HG02885 (cell line): Measurements from ENCODE around the gene DHX29.

ENCODE experiments used
- ATAC-seq: cut with Tn5 transposase; IDR thresholded peaks from one replicate; pipeline ENCODE4 v1.9.1; 2021; ENCODE audit warnings: mild to moderate bottlenecking; ENCODE audit not compliant: unreplicated experiment, poor library complexity

Gene DHX29

DNA sequence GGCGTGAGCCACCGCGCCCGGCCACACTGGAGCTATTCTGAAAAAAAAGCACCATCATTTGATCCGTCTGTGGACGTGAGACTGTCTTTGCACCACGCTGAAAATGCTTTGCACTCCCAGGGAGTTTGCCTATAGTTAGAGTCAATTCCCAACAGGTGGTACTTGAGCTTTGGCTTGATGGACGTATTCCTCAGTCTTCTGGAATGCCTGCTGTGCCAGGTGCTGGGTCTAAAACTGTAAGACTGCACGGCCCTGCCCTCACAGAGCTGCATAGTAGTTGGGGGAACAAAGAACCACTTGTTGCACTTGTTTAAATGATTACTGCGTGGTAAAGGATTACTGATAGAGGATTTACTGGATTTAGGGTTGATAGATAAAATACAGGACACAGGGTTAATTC is 70.7 kb downstream of the DHX29 start:
- no peak for ATAC-seq

DNA sequence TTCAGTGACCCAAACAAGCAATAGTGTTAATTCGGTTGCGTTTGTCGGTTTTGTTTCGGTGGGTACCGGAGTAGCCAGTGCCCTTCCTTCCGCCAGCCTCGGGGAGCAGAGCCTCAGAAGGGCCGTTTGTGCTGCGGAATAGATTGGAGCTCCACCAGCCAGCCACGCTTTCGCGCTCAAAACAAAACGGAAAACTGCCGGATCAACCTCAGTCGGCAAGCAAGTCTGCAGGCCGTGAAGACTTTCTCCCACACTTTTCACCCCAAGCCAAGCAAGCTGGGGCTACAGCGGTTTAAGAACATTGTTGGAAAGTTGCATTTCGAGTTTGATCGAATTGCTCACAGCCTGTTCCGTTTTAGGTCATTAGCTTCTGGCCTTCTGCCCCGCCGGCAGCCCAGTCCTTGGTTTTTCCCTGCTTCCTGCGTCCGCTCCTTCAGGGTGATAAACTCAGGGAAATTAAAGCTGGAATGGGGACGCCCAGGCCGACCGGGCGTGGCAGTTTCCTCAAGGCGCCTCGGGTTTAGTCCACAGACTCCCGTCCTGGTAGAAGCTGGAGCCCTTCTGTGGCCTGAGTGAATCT is 73.3 kb downstream of the DHX29 start:
- no peak for ATAC-seq

DNA sequence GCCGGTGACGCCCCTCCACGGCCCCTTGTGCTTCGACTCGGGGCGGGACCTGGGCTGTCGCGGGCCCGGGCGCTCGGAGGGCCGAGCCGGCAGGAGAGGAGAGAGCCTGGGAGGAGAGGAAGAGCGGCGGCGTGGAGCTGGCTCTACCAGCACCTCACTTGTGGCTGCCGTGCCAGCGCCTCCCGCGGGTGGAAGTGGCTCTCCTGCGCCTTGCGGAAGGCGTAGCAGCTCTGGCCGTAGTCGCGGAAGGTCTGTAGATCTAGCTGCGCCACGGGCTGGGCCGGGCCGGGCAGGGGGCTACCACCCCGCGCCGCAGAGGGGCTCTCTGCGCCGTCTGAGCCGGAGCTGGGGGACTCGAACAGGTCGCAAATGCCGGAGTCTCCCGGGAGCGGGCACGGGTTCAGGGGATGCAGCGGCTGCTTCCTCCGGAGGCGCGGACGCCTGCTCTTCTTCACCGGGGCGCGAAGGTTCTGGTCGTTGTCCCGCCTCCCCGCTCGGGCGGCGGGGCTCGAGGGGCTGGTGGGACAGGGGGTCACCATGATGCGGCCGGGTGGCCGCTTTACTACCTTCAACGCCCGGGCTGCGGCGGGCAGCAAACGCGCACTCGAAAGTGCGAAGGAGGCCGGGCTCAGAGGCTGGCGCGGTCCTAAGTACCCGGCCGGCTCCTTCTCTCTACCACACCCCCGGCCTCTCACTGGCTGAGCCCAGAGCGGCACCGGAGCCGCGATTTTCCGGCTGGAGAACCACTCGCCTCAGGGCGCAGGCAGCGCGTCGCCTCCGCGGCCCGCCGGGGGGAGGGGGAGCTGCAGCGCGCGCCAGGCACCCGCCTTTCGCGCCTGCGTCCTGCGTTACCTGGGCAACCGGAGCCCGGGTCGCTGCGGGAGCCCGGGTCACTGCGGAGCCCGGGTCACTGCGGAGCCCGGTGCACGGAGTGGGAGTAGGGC is 74.2 kb downstream of the DHX29 start, which contains the start of gene CCNO:
Gene CCNO (minus strand): TSS at position 624 of the 944 bp plus-strand sequence. CDS start 85 bp downstream, at position 539.
- ATAC-seq: peak; percentile 61

DNA sequence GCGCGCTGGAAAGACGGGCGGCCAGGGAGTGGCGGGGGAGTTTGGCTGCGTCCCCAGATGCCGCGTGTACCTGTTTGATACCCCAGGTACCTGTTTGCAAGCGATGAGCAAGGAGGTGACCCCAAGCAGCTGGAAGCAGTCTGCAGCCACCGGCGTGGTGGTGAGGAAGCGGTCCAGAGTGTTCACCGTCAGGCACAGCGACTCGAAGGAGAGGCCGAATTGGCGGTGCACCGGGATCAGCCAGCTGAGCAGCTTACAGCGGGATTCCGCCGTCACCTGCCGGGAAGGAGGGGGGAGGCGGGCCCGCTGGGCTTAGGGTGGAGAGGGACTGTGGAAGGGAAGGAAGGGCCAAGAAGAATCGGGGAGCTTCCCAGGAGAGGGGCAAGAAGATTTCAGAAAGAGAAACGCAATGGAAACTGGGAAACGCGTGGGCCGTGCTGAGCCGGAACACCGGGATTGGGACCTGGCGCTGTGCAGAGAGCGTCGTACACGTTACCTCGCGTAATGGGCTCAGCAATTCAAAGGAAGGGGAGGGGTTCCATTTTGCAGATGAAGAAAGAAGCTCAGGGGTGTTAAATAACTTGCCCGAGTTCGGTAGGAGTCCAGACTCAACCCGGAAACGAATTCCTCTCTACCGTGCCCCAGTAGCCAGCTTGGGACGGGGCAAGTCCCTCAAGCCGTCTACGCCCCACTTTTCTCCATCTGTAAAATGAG is 75.1 kb downstream of the DHX29 start:
- ATAC-seq: no peak

DNA sequence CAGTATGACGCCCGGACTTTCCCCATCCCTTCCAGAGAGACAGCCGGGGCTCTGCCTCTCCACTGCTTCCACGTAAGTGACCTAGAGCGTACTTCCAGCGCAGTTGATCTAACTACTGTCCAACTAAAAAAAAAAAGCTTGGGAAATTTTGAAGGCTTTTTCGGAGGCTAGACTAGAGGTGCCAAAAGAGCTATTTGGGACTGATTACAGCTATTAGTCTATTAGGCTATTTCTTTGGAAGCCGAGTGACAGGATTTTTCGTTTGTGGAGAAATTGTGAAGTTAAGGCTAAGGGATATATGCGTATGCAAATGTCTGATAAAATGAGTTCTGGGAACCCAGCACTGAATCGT is 75.6 kb downstream of the DHX29 start:
- ATAC-seq: no peak

DNA sequence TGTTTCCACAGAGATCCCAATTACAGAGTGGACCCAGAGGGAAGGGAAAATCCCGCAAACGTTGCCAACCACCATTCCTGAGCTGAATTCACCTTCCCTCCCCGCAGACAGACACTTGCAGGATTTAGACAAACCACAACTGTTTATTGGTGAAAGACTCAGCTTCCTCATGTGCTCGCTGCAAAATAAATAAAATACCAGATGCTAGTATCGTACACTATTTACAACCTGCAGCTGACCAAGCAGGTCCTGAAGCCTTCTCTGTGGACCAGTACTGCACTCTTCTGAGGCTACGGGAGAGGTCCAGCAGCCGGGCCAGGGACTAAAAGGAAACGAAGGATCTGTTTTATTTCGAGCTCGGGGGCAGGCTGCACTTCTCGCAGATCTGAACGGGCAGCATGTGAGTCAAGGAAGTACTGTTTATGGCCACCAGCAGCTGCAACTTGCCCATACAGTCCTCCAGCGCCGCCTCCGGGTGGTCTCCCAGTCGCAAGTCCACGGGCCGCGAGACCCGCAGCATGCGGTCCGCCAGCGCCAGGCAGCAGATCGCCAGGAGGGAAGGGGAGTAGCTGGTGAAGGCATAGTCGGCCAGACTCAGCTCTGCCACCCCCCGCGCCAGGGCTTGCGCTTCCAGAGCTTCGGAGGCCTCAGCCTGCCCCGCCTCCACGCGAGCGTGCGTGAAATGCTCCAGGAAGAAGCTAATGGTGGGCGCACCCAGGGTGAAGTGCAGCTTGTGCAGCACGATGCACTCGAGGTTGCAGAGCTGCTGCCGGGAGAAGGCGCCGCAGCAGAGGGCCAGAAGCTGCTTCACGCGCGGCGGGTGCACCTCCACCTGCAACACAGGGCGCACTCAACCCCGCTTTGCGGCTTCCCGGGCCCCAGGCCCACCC is 76.2 kb downstream of the DHX29 start:
- no peak for ATAC-seq

DNA sequence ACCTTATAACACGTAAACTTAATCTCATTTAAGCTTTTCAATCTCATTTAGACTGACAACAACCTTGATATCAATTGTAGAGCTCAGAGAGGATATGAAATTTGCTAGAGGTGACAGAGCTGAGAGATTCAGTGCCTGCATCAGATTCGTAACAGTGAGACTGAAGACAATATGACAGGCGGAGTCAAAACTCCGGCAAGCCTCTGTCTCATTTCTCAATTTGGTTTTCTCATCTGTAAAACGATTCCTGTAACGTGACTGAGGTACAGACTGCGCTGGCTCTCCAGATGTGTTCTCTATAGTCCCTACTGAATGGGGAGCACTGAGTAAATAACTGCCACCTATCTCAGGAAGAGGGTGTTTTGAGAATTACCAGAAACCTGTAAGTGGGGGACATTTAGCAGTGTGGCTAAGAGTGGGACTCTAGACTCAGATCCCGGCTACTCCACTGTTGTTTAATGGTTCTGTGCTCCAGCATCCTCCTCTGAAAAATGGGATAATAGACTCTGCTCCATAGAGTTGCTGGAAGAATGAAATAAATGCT is 77.3 kb downstream of the DHX29 start:
- no peak for ATAC-seq

DNA sequence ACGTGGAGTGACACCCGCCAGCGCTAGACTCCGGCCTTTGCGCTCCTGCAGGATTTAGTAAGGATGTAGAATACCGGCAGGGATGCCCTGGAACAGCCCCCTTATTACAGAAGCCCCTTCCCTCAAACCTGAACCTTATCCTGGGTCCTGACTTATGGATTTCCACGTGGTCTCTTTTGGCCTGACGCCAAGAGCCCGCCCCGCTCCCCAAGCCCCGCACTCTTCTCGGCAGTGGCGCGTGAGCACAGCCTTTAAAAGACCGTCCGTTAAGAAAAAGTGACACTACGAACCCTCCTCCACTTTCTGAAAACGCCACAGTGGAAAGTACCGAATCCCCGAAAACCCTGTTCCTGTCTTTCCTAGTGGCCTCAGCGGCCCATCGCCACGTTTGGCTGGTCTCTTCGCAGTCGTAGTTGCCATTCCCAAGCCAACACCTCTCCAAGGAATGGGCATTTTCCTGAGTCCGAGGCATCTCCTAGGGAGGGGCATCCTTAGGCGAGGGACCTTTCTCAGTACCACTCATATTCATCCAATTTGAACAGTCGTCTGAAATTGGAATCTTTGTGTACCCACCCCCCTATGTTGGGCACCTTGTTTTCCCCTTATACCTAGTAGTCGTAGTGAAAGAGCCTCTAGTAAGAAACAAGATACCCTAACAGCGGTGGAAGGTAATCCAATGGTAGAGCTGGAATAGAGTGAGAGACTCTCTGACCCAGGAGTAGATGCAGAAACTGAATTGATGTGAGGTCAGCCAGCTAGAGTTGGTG is 79.6 kb downstream of the DHX29 start:
- no peak for ATAC-seq

DNA sequence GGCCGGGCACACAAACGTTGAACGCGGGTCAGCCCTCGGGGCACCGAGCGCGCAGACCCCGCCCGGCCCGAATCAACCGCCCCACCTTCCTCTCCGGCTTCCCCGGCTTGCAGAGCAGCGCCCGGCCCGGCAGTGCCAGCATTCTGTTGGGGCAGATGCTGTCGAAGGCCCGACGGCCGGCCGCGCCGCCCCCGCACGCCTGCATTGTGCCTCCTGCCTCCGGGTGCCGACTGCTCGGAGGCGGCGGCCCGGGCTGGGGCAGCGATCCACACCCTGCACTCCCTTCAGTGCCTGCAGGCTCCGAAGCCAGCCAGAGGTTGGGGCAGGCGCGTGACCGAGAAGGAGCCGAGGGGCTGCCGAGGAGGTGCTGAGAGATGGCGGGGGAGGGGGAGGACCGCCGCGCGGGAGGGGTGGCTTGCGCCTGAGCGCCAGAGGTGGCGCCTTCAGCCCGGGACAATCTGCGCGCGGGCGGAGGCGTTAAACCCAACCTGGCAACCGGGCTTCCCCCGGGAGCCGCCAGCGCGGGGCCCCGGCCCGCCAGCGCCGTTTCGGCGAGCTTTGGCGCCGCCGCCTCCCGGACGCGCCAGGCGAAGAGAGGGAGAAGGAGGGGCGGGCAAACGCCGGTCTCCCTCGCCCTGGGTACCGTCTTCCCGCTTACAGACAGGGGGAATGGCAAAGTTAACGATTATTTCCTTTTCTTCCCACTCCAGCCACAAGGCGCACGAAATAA is 80.4 kb downstream of the DHX29 start, which contains the start of gene MCIDAS:
Gene MCIDAS (minus strand): TSS at position 382 of the 730 bp plus-strand sequence. CDS start 177 bp downstream, at position 205.
- peak; percentile 43 for ATAC-seq

DNA sequence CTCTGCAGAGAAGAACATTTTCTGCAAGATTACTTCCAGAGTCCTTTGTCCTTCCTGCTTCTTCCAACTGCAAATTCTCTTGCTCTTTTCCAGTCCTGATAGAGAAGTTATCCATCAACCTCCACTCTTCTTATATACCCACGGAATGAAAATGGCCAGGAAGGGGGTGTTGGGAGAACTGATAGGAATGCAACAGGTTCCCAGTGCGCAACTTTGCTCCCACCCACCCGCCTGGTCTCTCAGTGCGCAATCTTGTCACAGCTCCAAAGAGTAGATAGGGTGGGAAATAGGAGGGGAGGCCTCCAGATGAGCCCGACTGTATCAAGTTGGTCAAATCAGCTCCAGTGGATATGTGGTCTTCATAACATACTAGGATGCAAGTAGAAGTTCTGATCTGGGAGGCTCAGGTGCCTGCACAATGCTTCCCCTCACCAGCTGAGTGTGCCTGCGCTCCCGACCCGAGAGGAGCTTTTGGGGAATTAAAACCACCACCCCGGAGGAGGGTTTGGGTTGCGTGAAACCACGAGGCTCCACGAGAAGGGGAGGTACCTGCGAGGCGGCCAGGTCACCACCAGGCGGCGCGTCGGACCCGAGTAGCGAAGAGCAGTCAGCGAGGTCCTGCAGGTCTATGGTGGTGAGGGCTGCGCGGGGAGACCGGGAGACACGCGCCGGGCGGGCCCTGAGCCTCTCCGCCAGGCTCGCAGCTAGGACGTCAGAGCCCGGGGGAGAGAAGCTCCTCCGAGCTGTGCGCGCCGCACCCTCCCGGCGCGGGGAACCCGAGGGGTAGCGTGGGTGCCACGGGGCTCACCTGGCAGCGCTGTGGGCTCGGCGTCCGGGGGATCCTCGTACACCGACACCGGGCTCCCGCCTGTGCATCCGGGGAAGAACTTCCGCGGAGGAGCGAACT is 81.2 kb downstream of the DHX29 start:
- peak; percentile 64 for ATAC-seq

DNA sequence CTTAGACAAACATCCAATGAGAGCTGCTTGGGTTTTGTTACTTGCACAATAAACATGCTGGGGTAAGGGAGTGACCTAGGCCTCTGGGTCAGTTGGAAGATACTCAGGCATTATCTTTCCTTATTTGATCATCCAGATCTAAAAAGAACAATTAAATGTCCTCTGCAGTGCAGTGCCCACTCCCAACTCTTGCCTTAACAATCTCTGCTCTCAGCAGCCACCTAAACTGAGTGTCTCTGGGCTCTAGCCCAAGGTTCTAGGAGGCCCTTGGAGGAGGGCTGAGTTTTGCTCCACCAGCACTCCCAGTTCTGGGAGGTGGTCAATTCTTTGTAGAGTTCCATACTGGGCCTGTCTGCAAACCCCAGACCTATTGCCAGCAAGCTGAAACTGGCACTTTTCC is 82.1 kb downstream of the DHX29 start:
- ATAC-seq: no peak

DNA sequence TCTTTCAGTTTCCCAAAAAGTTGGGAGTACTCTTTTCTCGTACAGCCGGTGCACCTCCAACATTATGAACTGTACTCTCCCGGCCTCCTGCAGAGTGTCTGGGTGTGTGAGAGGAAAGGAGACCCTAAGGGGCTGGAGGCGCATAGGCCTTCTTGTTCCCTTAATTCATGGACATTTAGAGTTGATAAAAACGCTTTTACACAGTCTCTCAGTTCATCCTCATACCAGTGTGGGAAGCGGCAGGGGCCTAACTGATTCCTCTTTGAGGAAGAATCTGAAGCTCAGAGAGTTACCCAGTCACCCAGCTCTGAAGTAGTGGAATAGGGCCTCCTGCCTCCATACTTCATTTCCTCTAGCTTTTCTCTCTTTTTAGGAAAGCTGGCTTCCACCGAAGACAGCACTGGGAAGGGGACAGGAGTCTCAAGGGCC is 83.7 kb downstream of the DHX29 start:
- no peak for ATAC-seq

DNA sequence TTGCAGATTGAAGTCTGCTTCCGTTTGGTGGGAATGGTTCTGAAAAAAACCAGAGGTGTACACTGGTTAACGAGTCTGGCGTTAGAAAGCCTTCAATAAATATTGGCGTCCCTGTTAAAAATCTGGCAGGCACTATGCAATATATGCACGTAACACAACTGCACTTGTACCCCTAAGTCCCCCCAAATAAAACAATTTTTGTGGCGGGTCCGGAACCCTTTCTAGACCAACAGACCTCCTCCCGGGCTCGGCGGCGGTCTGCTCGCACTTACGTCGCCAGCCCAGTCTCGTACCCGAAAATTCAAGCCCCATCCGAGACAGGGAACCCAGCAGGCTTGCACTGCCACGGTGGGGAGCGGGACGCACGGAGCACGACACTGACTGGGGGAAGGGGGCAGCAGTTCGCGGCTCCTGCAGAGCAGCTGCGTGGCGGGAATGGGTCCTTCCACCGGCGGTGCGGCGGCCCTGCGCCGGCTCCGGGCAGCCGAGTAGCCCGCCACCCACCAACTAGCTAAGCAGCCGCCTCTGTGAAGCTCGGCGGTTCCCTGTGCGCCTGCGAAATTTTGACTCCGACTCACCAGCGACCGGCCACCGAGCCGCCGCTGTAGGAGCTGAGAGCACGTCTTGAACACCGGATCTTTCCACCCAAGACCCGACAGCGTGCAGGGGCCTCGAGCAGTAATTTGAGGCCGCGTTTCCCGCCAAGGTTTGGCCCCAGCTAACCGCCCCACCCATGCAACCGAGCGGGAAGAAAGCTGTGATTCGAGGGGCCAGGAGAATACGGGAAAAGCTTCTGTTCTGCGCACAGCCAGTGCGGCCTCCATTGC is 84.3 kb downstream of the DHX29 start:
- no peak for ATAC-seq

DNA sequence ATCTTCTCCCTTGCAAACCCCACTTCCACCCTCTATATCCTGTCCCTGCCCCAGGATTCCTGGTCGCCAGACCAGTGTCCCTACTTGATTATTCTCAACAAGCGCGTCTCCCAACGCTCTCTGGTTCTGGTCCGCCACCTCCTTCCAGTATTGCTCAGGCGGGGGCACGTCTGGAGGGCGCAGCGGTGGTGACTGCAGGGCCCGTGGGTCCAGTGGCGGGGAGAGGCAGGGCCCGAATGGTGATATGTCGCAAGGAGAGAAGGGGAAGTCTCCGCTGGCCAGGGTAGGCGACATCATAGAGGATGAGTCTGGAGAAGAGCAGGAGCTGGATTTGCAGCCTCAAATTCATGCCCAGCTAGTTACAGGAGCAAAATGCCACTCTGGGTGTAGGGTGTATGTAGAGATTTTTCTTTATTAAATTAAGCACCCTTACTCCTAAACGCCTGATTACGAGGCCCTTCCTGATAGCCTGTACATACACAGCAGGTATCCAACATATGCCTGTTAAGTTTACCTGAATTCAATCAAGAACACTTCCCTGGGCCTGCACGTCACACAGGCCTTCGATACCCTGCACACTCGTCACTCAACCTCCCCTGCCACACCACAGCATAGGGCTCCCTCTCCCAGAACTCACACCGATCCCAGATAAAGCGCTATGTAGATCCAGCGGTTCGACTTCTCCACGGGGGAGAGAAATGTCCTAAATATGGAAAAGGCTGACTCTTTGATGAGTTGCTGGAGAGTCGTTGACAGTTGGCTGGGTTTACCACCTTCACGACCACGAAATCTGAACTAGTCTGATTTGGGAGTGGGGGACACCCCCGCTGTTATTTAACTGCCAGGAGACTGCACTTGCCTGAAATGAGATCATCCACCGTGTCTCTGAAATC is 85.2 kb downstream of the DHX29 start:
- ATAC-seq: no peak

DNA sequence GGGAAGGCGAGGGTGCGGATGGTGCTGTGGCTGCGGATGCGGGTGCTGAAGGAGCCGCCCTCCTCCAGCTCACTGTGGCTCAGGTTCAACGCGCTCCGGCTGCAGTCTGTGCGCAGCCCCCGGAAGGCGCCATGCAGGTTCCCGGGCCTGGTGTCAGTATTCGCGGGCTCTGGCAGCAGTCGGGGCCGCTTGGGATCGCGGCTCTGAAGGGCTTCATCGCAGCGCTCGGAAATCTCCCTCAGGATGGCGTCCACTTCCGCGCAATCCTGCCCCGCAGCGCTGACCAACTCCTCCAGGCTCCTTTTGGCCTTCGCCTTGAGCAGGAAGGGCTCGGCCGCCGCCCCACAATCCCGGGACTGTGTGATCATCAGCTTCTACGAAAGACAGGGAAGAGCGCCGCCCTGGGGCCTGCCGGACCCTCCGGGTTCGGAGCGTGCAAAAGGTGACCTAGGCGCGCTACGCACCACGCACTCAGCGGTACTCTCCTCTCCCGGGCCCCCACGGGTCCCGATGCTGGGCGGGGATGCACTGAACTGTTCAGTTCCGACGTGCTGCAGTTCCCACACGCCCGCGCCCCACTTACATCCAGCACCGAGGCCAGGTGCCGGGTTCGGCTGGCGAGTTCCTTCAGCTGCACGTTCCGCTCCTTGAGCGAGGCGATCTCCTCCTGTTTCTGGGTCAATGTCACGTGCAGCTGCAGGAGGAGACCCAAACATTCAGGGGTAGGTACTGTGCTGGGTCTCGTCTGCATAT is 86.9 kb downstream of the DHX29 start:
- no peak for ATAC-seq
